Activated T-helper 1 cell treated with anti-CD3 and anti-CD28 coated beads, Interleukin-12 subunit alpha, Interleukin-12 subunit beta, Interleukin-2, Interleukin-4 antibody, amounts not matched to agents 30 ng/mL and 10 ng/mL and 1 ng/mL, durations not matched to agents 14 hours and 24 hours and 36 hours (primary cell): ENCODE results near the gene AKAP10. TPM values are rescaled to one million over a fixed set of nuclear protein-coding genes. Genes with fewer than 3 reads are reported as not detected.
"Not testable (repeated sequence)": the region's sequence is repeated elsewhere in the genome, so short reads cannot be mapped to it uniquely, and the experiment has no call there.

ENCODE experiments used
- DNase-seq: peaks from one replicate; pipeline ENCODE4 v3.0.0; 2021; ENCODE audit warnings: low spot score
- H3K27ac Mint-ChIP-seq: one replicate; pipeline ENCODE4 v1.8.0; 2021; ENCODE audit warnings: mild to moderate bottlenecking, mixed read lengths
- H3K27me3 Mint-ChIP-seq: one replicate; pipeline ENCODE4 v1.8.0; 2022; ENCODE audit warnings: mild to moderate bottlenecking, moderate library complexity, mixed read lengths; ENCODE audit not compliant: insufficient read depth
- H3K36me3 Mint-ChIP-seq: one replicate; pipeline ENCODE4 v1.8.0; 2021; ENCODE audit warnings: low read depth, mixed read lengths
- H3K4me1 Mint-ChIP-seq: one replicate; pipeline ENCODE4 v1.8.0; 2021; ENCODE audit warnings: low read depth, mixed read lengths
- H3K4me3 Mint-ChIP-seq: one replicate; pipeline ENCODE4 v1.8.0; 2021; ENCODE audit warnings: mild to moderate bottlenecking, moderate library complexity, mixed read lengths
- H3K9me3 Mint-ChIP-seq: one replicate; pipeline ENCODE4 v1.8.0; 2021; ENCODE audit warnings: mixed read lengths
- intact Hi-C: fragments of 100-400 bp; cut with micrococcal nuclease; formaldehyde crosslinking; loops from one replicate; pipeline ENCODE4 v1.15.1; 2024
- total RNA-seq: library from RNA; stranded (reverse); gene quantifications from 2 replicates; pipeline ENCODE4 v1.2.3, GENCODE V29; 2022

AKAP10 gene, protein sequence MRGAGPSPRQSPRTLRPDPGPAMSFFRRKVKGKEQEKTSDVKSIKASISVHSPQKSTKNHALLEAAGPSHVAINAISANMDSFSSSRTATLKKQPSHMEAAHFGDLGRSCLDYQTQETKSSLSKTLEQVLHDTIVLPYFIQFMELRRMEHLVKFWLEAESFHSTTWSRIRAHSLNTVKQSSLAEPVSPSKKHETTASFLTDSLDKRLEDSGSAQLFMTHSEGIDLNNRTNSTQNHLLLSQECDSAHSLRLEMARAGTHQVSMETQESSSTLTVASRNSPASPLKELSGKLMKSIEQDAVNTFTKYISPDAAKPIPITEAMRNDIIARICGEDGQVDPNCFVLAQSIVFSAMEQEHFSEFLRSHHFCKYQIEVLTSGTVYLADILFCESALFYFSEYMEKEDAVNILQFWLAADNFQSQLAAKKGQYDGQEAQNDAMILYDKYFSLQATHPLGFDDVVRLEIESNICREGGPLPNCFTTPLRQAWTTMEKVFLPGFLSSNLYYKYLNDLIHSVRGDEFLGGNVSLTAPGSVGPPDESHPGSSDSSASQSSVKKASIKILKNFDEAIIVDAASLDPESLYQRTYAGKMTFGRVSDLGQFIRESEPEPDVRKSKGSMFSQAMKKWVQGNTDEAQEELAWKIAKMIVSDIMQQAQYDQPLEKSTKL
- total RNA-seq, result 38.8 and 39.3 TPM in 2 replicates

DNA sequence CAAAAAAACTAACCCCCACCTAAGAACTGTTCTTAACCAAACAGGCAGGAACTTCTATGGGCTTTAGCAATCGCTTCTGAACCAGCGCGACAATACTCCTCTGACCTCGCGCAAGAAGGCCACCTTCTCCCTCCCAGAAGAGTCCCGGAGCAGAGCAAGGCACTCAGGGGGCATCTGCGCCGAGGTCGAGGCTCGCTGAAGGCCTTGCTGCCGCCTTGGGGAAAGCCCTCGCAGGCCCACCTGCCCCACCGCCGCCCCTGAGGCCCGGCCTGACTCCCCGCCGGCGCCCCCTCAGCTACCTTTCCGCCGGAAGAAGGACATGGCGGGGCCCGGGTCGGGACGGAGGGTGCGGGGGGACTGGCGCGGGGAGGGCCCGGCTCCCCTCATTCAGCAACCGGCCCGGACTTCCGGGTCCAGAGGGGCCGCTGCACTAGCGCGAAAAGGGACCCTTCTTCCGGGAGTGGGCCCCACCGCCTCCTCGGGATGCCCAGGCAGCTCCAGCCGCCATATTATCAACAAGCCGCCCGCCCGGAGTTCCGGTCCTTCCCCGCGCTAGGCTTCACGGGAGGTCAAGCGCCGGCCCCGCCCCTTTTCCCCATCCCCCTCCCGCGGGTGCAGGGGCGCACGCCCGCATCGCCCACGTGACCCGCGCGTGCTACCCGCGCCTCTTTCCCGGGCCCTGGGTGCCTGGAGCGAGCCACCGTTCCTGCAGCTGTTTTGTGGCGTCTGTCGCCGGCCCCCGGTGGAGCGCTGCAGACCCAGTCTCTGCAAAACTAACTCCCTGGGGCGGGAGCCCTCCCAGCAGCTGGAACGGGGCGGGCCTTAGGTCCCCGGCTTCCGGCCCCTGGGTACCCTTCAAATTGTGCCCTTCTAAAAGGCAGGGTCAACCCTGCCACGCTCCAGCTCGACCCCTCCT, at the start of gene AKAP10:
Gene AKAP10, minus strand, starts transcription at position 536 of the 916 bp plus-strand sequence. Its CDS starts 149 bp downstream, at position 387.
- Mint-ChIP-seq H3K4me3 (peak within 1 kb of the TSS; percentile 91), H3K36me3 (peaks cover 13% of the 10 kb centered on the region), H3K9me3 (no peaks in the 10 kb centered on the region), H3K4me1 (peaks cover 42% of the 10 kb centered on the region), H3K27me3 (no peaks in the 10 kb centered on the region), H3K27ac (peak within 1 kb of the TSS; percentile 94)
- DNase-seq, result peak; percentile 88
- intact Hi-C loops, result loop anchor here (1.0 to 10.0 kb wide), 5 partner anchors 15 to 1307 kb away; partner anchors contain the start of genes ALDH3A2, MAP2K3 and SPECC1

DNA sequence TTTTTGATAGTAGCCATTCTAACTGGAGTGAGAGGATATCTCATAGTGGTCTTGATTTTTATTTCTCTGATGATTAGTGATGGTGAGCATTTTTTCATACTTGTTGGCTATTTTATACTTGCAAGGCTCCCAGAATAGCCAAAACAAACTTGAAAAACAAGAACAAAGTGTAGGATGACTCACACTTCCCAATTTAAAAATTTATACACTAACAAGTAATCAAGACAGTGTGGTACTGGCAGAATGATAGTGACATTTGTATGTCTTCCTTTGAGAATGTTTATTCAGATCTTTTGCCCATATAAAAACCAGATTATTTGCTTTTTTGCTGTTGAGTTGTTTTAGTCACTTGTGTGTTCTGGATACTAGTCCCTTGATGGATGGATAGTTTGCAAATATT, 49.3 kb upstream of the AKAP10 start:
- no peak for DNase-seq
- no peaks in the 10 kb centered on the region for H3K9me3 Mint-ChIP-seq
- H3K27ac Mint-ChIP-seq, result no peak overlapping the region
- intact Hi-C loops, result no loop called here
- no peaks in the 10 kb centered on the region for H3K4me1 Mint-ChIP-seq
- peaks cover 22% of the 10 kb centered on the region for H3K27me3 Mint-ChIP-seq
- no peak overlapping the region for H3K4me3 Mint-ChIP-seq
- H3K36me3 Mint-ChIP-seq, result no peaks in the 10 kb centered on the region

DNA sequence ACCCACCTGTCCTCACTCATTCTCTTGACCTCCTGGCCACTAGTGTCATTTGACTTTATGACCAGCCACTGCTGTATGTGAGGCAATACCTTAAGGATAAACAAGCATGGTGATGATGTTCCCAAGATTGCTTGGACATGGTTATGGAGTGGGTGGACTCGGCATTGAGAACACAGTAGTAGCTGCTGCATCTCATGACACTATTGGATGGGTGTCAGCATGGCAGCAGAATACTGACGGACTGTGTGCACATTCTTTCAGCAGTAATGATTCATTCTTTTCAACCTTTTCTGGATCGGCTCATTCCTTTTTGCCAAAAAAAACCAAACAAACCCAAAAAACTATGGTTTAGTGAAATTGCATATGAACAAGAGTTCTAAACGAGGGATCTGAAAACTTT, 45.1 kb upstream of the AKAP10 start:
- H3K9me3 Mint-ChIP-seq, result no peaks in the 10 kb centered on the region
- no peak overlapping the region for H3K27ac Mint-ChIP-seq
- peaks cover 22% of the 10 kb centered on the region for H3K27me3 Mint-ChIP-seq
- no peaks in the 10 kb centered on the region for H3K4me1 Mint-ChIP-seq
- H3K4me3 Mint-ChIP-seq, result no peak overlapping the region
- DNase-seq, result no peak
- no peaks in the 10 kb centered on the region for H3K36me3 Mint-ChIP-seq
- intact Hi-C loops, result no loop called here

DNA sequence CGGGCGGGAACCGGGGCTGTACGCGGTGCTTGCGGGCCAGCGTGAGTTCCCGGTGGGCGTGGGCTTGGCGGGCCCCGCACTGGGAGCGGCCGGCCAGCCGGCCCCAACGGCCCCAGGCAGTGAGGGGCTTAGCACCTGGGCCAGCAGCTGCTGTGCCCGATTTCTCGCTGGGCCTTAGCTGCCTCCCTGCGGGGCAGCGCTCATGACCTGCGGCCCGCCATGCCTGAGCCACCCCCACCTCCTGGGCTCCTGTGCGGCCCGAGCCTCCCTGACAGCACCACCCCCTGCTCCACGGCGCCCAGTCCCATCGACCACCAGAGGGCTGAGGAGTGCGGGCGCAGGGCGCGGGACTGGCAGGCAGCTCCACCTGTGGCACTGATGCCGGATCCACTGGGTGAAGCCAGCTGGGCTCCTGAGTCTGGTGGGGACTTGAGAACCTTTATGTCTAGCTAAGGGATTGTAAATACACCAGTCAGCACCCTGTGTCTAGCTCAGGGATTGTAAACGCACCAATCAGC, 38.9 kb upstream of the AKAP10 start:
- intact Hi-C loops, H3K36me3 Mint-ChIP-seq, DNase-seq, H3K4me1 Mint-ChIP-seq, H3K27ac Mint-ChIP-seq, H3K4me3 Mint-ChIP-seq, H3K9me3 Mint-ChIP-seq: not testable (repeated sequence)
- peaks cover 26% of the 10 kb centered on the region for H3K27me3 Mint-ChIP-seq

DNA sequence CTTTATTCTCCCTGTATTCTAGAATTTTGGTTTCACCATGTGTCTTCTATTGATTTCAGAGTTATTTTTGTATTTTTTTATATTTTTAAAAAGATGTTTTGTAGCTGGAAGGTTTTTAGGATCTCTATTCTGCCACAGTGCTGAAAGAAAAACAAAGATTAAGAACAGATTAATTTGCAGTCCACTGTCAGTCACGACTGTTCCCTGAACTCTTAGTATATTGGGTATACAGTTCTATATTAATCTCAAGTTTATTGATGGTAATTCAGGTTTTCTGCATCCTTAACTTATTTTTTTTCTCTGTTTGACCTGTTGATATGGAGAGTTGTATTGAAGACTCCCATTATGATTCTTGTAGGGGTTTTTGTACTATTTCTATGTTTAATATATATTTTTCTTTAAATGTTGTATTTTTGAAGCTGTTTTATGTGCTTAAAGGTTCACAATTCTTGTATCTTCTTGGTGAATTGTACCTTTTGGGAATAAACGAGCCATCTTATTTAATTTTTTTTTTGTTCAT, 34.4 kb upstream of the AKAP10 start:
- H3K27me3 Mint-ChIP-seq, result peaks cover 54% of the 10 kb centered on the region
- no peaks in the 10 kb centered on the region for H3K9me3 Mint-ChIP-seq
- no peak for DNase-seq
- intact Hi-C loops, result no loop called here
- no peak overlapping the region for H3K27ac Mint-ChIP-seq
- peaks cover 15% of the 10 kb centered on the region for H3K4me1 Mint-ChIP-seq
- H3K36me3 Mint-ChIP-seq, result no peaks in the 10 kb centered on the region
- H3K4me3 Mint-ChIP-seq, result no peak overlapping the region

DNA sequence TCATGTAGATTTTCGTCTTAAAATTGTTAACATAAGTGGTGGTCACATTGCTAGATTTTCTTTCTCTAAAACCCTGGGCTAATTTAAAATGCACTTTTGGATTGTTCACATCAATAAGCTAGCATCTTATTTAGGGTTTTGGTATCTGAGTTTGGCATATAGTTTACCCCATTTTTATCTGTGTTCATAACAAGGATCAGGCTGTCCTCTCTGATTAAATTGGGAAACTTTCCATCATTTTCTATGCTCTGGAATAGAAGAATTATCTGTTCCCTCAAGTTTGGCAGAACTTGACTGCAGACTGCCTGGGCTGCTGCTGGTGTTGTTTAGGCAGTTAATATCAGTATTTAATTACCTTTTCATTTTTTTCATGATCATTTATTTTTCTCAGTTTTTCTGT, 33.3 kb upstream of the AKAP10 start:
- H3K4me3 Mint-ChIP-seq, result peak overlapping the region; percentile 82
- peaks cover 15% of the 10 kb centered on the region for H3K4me1 Mint-ChIP-seq
- H3K36me3 Mint-ChIP-seq, result no peaks in the 10 kb centered on the region
- H3K27me3 Mint-ChIP-seq, result peaks cover 65% of the 10 kb centered on the region
- no peak for DNase-seq
- no peaks in the 10 kb centered on the region for H3K9me3 Mint-ChIP-seq
- H3K27ac Mint-ChIP-seq, result no peak overlapping the region
- intact Hi-C loops, result no loop called here

DNA sequence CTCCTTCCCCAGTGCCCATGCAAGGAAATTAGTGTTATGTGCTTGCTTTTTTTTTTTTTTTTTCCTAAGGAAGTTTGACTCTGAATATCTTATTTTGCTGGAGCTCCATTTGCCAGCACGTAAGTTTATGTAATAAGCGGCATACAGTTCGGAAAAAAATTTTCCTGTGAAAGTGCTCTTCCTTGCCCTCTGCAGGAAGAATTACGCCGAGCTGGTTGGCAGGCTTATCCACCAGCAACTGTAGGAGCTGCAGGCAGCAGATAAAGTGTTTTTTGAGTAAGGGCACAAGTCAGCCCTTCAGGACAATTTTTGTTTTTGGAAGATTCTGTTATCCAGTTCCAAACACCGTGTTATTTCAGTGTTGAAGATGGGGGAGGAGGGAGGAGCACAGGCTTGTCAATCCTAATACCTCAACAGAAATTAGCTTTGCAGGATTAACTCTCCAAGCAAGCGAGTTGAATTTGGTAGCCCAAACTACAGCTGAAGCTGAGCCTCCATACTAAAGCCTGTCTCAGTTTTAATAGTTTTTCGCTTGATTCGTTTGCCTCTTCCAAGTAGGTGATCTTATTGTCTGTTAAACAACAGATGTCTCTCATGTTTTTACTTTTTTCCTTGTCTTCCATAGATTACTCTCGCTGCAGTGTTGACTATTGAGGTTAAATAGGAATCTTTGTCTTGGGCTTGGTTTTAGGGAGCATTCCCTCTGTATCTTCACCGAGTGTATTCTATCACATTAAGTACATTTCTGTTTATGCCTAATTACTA, 32.7 kb upstream of the AKAP10 start:
- H3K27ac Mint-ChIP-seq, result no peak overlapping the region
- no peaks in the 10 kb centered on the region for H3K36me3 Mint-ChIP-seq
- H3K4me1 Mint-ChIP-seq, result peaks cover 15% of the 10 kb centered on the region
- intact Hi-C loops, result no loop called here
- H3K9me3 Mint-ChIP-seq, result no peaks in the 10 kb centered on the region
- no peak for DNase-seq
- peak overlapping the region; percentile 82 for H3K4me3 Mint-ChIP-seq
- H3K27me3 Mint-ChIP-seq, result peaks cover 71% of the 10 kb centered on the region

DNA sequence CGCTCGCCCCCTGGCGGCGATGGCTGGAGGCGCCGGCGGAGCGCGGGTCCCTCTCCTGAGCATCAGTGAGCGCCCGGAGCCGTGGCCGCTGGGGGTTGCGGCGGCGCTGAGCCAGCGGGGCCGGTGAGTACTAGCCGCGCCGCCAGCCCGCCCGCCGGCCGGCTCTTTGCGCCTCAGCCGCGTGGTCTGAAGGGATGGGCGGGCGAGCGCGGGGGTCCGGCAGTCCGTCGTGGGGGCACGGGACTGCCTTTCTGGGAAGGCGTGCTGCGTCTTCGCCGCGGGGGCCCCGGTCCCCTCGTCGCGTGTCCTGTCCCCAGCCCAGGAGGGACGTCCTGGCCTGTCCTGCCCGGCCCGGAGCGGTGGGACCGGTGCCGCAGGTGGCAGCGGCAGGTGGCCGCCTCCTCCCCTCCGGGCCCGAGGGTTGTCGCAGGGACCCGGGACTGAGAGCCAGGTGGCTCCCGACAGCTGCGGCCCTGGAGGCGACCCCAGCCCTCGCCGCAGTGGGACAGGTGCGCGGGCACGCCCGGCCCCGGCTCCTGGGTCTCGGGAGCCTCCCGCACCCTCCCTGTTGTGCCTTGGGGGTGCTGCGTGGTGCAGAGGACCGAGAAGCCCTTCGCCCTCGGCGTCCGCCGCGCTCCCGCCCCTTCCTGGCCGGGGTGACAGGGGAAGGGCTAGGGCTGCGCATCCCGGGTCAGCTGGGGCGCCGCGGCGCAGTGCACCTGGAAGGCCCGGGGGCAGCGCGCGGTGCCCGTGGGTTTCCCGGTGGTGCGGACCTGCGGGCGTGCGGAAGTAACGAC, 31.9 kb upstream of the AKAP10 start, which contains the start of gene SPECC1:
Gene SPECC1, plus strand, starts transcription at position 58 of the 797 bp plus-strand sequence. CDS start 87,293 bp downstream, outside the sequence.
- Mint-ChIP-seq H3K36me3 (no peaks in the 10 kb centered on the region), H3K9me3 (no peaks in the 10 kb centered on the region), H3K4me3 (peak within 1 kb of the TSS; percentile 92), H3K27ac (peak within 1 kb of the TSS; percentile 65), H3K4me1 (peaks cover 15% of the 10 kb centered on the region), H3K27me3 (peaks cover 70% of the 10 kb centered on the region)
- peak; percentile 84 for DNase-seq
- intact Hi-C loops, result loop anchor here (1.0 kb wide), 2 partner anchors 16 to 32 kb away; partner anchors contain the start of gene AKAP10

DNA sequence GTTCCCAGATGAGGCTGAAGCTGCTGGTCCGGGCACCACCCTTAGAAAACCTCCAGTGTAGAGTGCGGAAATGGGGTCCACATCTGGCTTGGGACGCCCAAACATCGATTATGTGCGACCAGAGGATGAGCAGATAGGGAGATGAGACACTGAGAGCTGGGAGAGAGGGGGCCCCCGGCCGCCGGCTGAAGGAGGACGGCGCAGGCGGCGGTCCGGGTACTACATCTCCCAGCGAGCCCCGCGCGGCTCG, 31.3 kb upstream of the AKAP10 start:
- peak overlapping the region; percentile 92 for H3K4me3 Mint-ChIP-seq
- peak overlapping the region; percentile 65 for H3K27ac Mint-ChIP-seq
- H3K4me1 Mint-ChIP-seq, result peaks cover 15% of the 10 kb centered on the region
- intact Hi-C loops, result loop anchor here (1.0 kb wide), 2 partner anchors 16 to 32 kb away; partner anchors contain the start of gene AKAP10
- peaks cover 68% of the 10 kb centered on the region for H3K27me3 Mint-ChIP-seq
- no peaks in the 10 kb centered on the region for H3K36me3 Mint-ChIP-seq
- no peaks in the 10 kb centered on the region for H3K9me3 Mint-ChIP-seq
- no peak for DNase-seq

DNA sequence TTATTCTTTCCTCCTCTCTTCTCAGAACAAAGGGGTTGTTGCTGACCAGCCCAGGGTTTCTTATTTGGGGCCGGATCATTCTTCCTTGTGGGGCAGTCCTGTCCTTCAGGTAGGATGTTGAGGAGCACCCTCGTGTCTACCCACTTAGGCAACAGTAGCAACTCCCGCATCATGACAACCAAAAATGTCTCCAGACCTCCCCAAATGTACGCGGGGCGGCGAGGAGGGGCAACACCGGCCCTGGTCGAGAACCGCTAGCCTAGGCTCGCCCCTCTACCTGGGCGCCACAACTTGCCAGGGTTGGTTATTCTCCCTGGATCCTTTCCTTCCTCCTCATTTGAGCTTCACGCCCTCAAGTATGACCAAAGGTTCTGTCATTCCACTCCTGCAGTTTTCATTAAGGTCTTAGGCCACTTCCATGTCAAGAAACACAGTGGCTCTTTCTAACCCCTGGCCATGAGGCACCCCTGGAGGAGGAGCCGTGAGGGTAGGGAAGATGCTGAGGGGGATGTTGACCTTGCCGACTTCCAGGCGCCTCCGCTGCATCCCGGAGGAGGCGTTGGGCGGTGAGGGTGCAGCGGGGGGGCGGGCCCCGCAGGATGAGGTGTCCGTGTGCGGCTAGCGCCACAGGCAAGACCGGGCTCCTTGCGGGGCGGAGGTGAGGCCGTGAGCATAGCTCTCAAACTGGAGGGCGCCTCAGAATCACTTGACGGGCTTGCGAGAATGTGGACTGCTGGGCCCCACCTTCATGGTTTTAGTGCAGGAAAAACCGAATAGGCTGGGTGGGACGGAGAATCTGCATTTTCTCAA, 30.8 kb upstream of the AKAP10 start:
- Mint-ChIP-seq H3K27me3 (peaks cover 63% of the 10 kb centered on the region), H3K4me1 (peaks cover 15% of the 10 kb centered on the region), H3K27ac (no peak overlapping the region), H3K36me3 (no peaks in the 10 kb centered on the region), H3K9me3 (no peaks in the 10 kb centered on the region), H3K4me3 (peak overlapping the region; percentile 92)
- DNase-seq, result no peak
- intact Hi-C loops, result loop anchor here (1.0 kb wide), 2 partner anchors 15 to 31 kb away; partner anchors contain the start of gene AKAP10
